Parathyroid adenoma (tissue), 2 donors: ENCODE results near the gene HS3ST3B1.

Experiments used
- H2AFZ ChIP-seq: fragments of 300-600 bp; sonication (generic); one replicate; pipeline ENCODE4 v1.7.0; 2017; ENCODE audit warnings: antibody characterized with exemption, mild to moderate bottlenecking
- H3K27ac ChIP-seq: fragments of 300-600 bp; sonication (generic); one replicate; pipeline ENCODE4 v1.7.0; 2017
- H3K27me3 ChIP-seq: fragments of 300-600 bp; sonication (generic); one replicate; pipeline ENCODE4 v1.7.0; 2017; ENCODE audit warnings: low read length; ENCODE audit not compliant: control insufficient read depth, insufficient read depth
- H3K36me3 ChIP-seq: fragments of 300-600 bp; sonication (generic); one replicate; pipeline ENCODE4 v1.7.0; 2017; ENCODE audit warnings: low read length; ENCODE audit not compliant: control insufficient read depth, insufficient read depth
- H3K4me1 ChIP-seq: fragments of 300-600 bp; sonication (generic); one replicate; pipeline ENCODE4 v1.7.0; 2017; ENCODE audit warnings: control low read depth
- H3K4me2 ChIP-seq: fragments of 300-600 bp; sonication (generic); one replicate; pipeline ENCODE4 v1.7.0; 2017; ENCODE audit warnings: low read length
- H3K4me3 ChIP-seq: fragments of 300-600 bp; sonication (generic); one replicate; pipeline ENCODE4 v1.7.0; 2017; ENCODE audit warnings: low read depth, low read length
- H3K79me2 ChIP-seq: fragments of 300-600 bp; sonication (generic); one replicate; pipeline ENCODE4 v1.7.0; 2017; ENCODE audit warnings: control low read depth
- H3K9ac ChIP-seq: fragments of 300-600 bp; sonication (generic); one replicate; pipeline ENCODE4 v1.7.0; 2017; ENCODE audit warnings: mild to moderate bottlenecking
- H3K9me3 ChIP-seq: fragments of 300-600 bp; sonication (generic); one replicate; pipeline ENCODE4 v1.7.0; 2017; ENCODE audit warnings: low read length; ENCODE audit not compliant: control insufficient read depth
- TF ChIP-seq, protein P1 (sequence below): fragments of 300-600 bp; sonication (generic); IDR thresholded peaks from one replicate; pipeline ENCODE4 v1.7.0; 2017; ENCODE audit warnings: antibody characterized with exemption, mild to moderate bottlenecking
- donor health status: primary hyperparathyroidism.

The HS3ST3B1 gene

DNA sequence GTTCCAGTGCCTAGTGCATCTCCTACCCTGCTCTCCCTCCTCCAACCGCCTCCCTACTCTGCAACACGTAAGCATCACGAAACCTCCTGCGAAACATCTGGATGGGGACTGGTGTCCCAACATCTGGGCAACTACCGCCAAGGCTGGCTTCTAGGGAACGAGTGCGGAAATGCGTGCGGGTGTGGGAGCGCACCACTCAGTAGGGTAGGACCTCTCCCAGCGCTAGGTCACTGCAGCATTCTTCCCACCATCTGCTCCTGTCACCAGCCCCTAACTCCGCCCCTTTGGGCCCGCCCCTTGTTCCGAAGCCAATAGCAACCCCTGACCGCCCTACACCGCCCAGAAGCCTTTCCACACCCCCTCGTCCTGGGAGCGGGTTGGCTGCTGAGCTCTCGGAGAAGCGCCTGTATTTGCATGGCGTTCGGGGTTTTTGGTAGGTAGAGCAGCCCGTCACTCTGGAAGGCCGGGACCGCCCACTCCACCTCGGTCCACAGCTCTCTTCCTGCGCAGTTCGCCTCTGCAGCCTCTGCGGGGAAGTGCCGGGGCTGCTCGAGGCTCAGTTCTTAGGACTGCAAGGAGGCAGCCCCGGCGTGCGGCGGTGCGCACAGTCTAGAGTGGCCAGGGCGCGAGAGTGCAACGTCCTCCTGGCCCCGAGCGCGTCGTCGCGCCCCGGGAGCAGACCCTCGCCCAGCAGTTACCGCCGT lies at the start of gene HS3ST3B1:
Gene HS3ST3B1, plus strand, starts transcription at position 507 of the 704 bp plus-strand sequence. CDS start 438 bp downstream, outside the sequence.
- no peaks in the 10 kb centered on the region for H3K79me2 ChIP-seq
- peak within 1 kb of the TSS; percentile 97 for H3K4me2 ChIP-seq
- H3K4me3 ChIP-seq: peak within 1 kb of the TSS; percentile 52
- no peaks in the 10 kb centered on the region for H3K4me1 ChIP-seq
- peak within 1 kb of the TSS; percentile 21 for H3K27ac ChIP-seq
- no peaks in the 10 kb centered on the region for H3K9me3 ChIP-seq
- peak within 1 kb of the TSS; percentile 84 for H2AFZ ChIP-seq
- no peaks in the 10 kb centered on the region for H3K36me3 ChIP-seq
- TF ChIP-seq, protein P1, sequence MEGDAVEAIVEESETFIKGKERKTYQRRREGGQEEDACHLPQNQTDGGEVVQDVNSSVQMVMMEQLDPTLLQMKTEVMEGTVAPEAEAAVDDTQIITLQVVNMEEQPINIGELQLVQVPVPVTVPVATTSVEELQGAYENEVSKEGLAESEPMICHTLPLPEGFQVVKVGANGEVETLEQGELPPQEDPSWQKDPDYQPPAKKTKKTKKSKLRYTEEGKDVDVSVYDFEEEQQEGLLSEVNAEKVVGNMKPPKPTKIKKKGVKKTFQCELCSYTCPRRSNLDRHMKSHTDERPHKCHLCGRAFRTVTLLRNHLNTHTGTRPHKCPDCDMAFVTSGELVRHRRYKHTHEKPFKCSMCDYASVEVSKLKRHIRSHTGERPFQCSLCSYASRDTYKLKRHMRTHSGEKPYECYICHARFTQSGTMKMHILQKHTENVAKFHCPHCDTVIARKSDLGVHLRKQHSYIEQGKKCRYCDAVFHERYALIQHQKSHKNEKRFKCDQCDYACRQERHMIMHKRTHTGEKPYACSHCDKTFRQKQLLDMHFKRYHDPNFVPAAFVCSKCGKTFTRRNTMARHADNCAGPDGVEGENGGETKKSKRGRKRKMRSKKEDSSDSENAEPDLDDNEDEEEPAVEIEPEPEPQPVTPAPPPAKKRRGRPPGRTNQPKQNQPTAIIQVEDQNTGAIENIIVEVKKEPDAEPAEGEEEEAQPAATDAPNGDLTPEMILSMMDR: no peak
- peaks cover 3% of the 10 kb centered on the region for H3K27me3 ChIP-seq
- H3K9ac ChIP-seq: no peak within 1 kb of the TSS

DNA sequence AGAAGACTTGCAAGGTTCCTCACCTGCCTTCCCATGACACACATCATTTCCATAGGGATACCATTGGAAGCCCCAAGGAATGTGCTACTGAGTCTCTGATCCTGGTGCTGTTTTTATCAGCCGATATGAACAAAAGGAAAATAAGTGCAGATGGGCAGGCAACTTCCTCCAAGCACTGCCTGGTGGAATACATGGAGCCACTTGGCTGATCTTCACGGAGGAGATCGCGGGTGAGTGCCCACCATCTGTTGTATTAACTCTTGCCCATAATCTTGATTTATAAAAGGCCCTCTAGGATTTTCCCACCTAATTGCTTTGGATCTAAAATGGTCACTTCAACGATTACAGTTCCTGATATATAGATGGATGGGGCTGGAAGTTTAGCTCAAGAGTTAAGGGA lies 39.5 kb upstream of the HS3ST3B1 start:
- H3K27me3 ChIP-seq: no peaks in the 10 kb centered on the region
- no peaks in the 10 kb centered on the region for H3K9me3 ChIP-seq
- H3K9ac ChIP-seq: no peak overlapping the region
- no peaks in the 10 kb centered on the region for H3K4me1 ChIP-seq
- TF ChIP-seq, protein P1: no peak
- no peak overlapping the region for H2AFZ ChIP-seq
- H3K36me3 ChIP-seq: no peaks in the 10 kb centered on the region
- no peaks in the 10 kb centered on the region for H3K79me2 ChIP-seq
- H3K27ac ChIP-seq: no peak overlapping the region
- H3K4me3 ChIP-seq: no peak overlapping the region
- no peak overlapping the region for H3K4me2 ChIP-seq

DNA sequence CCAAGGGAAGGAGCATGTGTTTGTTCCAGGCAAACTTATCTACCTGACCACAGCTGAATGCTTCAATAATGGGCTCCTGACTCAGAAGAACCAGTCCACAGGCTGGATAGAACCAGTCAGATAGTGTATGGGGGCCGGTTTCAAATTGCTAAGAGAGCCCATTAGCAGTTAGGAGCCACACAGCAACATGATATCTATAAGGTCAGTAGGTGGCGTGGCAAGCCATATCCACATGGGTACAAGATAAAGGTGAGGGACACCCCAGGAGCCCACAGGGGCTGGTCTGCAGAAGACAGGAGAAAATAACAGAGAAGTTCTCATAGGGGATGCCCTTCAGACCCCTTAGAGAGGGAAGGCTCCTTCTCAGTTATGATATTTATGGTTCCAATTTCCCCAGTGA lies 32.6 kb upstream of the HS3ST3B1 start:
- Histone ChIP-seq H3K27ac (no peak overlapping the region), H2AFZ (no peak overlapping the region)

DNA sequence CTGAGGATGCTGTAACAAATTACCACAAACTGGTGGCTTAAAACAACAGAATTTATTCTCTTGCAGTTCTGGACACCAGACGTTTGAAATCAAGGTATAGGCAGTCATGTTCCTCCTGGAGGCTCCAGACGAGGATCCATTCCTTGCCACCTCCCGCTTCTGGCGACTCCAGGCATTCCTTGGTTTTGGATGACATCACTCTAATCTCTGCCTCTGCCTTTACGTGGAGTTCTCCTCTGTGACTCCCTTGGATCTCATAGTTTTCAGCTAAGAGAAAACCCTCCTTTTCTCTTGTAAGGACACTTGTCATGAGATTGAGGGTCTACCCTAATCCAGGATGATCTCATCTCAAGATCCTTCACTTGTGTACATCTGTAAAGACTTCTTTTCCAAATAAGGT lies 31.4 kb upstream of the HS3ST3B1 start:
- no peak overlapping the region for H3K9ac ChIP-seq
- H2AFZ ChIP-seq: no peak overlapping the region
- no peak overlapping the region for H3K4me2 ChIP-seq
- no peaks in the 10 kb centered on the region for H3K9me3 ChIP-seq
- H3K36me3 ChIP-seq: no peaks in the 10 kb centered on the region
- no peaks in the 10 kb centered on the region for H3K27me3 ChIP-seq
- H3K79me2 ChIP-seq: no peaks in the 10 kb centered on the region
- TF ChIP-seq, protein P1: no peak
- no peak overlapping the region for H3K4me3 ChIP-seq
- H3K27ac ChIP-seq: no peak overlapping the region
- no peaks in the 10 kb centered on the region for H3K4me1 ChIP-seq

More for the DNA sequence above, 32.6 kb upstream of the HS3ST3B1 start:
- Histone ChIP-seq H3K79me2 (no peaks in the 10 kb centered on the region), H3K27me3 (no peaks in the 10 kb centered on the region), H3K9me3 (no peaks in the 10 kb centered on the region), H3K4me1 (no peaks in the 10 kb centered on the region), H3K4me3 (no peak overlapping the region), H3K36me3 (no peaks in the 10 kb centered on the region), H3K4me2 (no peak overlapping the region), H3K9ac (no peak overlapping the region)
- TF ChIP-seq, protein P1: no peak

DNA sequence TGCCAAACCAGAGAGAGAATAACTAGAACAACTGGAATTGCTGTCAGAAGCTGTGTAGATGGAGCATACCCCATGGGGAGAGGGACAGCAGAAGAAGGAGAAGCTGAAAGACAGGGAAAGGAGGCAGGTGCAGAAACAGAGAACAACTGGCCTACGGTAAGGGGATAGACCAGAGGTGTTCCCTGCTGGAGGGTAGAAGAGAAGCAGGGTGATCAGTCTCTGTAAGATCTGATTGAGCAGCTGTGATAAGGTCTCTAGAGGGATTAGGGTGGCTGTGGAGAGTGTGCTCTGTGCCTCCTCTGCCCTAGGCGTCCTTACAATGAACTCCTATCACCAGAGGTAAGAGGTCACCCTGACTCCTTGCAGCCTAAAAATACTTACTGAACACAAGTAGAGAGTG lies 30.4 kb upstream of the HS3ST3B1 start:
- Histone ChIP-seq H3K9ac (no peak overlapping the region), H2AFZ (no peak overlapping the region), H3K27me3 (no peaks in the 10 kb centered on the region), H3K4me2 (no peak overlapping the region), H3K36me3 (no peaks in the 10 kb centered on the region), H3K9me3 (no peaks in the 10 kb centered on the region), H3K4me1 (no peaks in the 10 kb centered on the region), H3K27ac (no peak overlapping the region), H3K4me3 (no peak overlapping the region), H3K79me2 (no peaks in the 10 kb centered on the region)
- TF ChIP-seq, protein P1: no peak
